GM12873 (cell line): Measurements from ENCODE around the gene MMP14.

ENCODE experiments used
- TF ChIP-seq, protein P1 (sequence below): IDR thresholded peaks from 2 replicates; pipeline ENCODE4 v1.5.1; 2012; ENCODE audit warnings: low read depth, mild to moderate bottlenecking, moderate library complexity, low read length, control low read depth; ENCODE audit not compliant: insufficient read depth; ENCODE audit errors: missing control alignments

The MMP14 gene

DNA sequence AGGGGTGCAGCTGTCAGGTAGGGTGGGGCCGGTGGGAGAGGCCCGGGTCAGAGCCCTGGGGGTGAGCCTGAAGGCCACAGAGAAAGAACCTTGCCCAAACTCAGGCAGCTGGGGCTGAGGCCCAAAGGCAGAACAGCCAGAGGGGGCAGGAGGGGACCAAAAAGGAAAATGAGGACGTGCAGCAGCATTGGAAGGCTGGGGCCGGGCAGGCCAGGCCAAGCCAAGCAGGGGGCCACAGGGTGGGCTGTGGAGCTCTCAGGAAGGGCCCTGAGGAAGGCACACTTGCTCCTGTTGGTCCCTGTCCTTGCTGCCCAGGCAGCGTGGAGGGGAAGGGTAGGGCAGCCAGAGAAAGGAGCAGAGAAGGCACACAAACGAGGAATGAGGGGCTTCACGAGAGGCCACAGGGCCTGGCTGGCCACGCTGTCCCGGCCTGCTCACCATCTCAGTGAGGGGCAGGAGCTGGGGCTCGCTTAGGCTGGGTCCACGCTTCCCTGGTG, 10.5 kb downstream of the MMP14 start:
- TF ChIP-seq, protein P1, sequence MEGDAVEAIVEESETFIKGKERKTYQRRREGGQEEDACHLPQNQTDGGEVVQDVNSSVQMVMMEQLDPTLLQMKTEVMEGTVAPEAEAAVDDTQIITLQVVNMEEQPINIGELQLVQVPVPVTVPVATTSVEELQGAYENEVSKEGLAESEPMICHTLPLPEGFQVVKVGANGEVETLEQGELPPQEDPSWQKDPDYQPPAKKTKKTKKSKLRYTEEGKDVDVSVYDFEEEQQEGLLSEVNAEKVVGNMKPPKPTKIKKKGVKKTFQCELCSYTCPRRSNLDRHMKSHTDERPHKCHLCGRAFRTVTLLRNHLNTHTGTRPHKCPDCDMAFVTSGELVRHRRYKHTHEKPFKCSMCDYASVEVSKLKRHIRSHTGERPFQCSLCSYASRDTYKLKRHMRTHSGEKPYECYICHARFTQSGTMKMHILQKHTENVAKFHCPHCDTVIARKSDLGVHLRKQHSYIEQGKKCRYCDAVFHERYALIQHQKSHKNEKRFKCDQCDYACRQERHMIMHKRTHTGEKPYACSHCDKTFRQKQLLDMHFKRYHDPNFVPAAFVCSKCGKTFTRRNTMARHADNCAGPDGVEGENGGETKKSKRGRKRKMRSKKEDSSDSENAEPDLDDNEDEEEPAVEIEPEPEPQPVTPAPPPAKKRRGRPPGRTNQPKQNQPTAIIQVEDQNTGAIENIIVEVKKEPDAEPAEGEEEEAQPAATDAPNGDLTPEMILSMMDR = no peak

DNA sequence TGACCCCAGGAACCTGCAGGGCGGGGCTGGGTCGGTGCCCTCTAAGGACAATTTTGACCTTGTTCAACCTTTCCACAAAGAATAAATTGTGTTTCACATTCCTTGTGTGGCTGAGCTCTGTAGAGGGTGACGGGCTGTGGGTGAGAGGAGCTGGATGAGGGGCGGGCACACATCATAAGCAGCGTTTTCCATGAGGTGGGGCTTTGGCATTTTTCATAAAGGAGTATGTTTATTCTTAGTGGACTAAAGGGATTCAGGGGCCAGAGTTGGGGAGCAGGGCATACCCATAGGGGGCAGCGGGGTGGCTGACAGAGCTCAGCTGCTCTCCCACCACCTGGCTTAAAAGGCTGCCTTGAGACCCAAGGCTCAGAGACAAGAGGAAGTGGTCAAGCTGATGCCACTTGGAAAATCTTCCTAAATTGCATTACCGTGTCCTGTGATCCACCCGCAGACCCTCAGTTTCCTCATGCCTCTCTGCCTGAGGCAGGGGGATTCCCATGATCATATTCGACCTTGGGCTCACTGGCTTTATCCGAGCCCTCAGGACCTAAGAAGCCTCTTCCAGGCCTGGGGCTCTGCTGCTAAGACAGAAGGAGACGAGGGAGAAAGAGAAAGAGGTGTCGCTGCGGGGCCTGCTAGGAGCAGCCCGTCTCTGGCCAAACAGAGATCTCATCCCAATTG, 11.4 kb downstream of the MMP14 start:
- TF ChIP-seq, protein P1 = peak; percentile 39

DNA sequence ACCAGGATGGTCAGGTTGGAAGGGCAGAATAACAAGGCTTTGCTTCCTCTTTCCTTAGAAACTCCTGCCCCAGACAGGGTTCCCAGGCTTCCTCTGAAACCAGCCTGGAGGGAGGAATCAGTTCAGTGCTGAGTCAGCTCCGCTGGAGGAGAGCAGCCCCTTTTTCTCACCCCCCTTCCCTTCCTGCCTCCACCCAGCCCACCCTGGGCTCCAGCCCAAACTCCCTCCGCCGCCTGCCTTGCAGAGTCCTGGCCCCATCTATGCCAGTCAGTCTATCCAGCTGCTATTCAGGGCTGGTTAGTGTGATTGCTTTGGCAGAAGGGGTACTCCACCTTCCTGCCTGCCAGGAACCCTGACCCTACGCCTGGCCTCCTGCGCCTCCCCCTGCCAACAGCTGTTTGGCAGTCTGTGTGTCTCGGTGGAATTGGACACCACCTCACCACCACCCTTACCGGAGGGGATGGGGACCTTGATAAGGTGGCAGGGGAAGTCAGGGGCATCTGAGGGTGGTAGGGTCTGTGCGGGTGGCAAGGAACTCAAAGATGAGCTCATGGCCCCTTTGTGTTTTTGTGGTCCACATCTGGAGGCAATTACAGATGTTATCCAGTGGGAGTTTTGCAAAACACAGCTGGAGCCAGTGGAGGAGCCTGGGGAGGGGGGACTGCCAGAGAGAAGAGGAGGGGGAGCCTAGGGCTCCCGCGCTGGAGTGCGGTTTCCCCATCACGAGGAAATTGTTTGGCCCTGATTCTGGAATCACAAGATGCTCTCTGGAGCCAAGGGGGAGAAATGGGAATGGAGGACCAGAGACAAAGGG, 12.2 kb downstream of the MMP14 start:
- TF ChIP-seq, protein P1 = no peak

DNA sequence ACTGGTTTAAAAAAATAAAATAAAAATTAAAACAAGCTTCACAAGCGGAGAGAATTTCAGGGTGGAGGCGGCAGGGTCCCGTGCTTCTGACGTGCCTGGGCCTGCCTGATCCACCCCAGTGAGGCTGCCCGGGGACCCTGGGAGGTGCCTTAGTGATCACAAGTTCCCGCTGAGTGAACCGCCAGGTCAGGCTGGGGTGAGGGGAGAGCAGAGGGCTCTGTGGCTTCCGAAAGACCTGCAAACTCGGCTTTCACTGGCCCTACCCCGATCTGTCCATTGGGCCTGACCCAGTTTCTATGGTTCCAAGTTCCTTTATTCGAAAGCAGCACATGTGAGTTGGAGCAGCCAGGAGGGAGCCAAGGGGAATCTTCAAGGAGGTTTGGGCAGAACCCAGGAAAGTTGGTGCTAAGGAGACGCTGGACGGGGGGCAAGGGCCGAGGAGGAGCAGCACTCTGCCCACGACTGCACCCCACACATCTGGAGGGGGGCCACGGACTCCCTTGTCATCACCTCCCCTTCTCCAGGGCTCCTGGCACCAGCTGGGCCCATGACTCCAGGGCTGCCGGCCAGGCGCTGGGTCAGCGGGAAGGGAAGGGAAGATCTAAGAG, 12.9 kb downstream of the MMP14 start:
- TF ChIP-seq, protein P1 = no peak

DNA sequence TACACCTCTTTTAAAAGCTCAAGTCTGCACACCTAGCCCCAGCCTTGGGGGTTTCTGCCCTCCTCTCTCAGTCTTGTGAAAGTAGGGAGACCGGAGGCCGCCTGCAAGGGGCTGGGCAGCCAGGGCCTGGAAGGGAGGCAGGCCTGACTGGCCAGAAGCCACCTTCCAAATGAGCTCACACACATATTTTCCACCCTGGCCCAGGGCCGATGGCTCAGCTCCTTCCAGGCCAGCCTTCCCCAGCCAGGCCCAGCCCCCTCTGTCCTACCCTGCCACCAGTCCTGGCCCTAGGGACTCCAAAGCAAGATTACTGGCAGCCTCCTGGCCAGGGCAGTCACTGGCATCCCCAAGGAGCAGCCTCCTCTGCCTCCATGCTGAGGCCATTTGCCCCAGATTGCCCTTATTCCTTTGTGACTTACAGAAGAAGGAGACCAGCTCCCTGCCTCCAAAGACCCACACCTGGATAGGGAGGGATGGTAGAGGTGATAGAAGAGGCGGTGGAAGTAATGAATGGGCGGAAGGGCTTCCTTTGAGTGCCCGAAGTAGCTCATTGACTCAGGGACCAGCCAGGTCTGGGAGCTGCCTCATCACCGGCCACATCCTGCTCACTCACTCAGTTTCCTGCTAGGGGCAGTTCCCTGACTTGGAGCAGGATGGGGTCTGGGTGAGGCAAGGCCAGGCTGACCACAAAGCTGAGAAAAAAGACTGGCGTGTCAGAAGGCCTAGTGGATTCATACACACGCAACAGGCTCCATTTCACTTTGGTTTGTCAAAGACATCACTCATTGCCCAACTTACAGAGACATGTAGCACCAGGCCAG, 14.8 kb downstream of the MMP14 start:
- TF ChIP-seq, protein P1 = no peak

DNA sequence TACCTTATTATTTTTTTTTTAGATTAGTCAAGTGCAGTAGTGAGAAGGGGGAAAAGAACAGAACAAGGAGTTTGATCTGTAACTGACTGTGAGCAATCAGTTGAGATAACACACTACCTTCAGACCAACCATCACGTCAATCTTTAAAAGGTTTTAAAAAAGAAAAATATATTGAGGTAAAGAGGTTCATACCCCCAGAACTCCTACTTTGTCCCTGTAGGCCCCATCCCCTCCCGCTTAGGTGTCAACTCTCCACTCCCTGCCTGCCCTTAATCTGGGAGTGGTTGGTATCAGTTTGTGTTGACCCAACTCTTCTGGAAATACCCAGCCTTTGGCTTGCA, 16.2 kb downstream of the MMP14 start:
- TF ChIP-seq, protein P1 = no peak
